ENCODE measurements around the gene CABCOCO1.

CABCOCO1 gene

DNA sequence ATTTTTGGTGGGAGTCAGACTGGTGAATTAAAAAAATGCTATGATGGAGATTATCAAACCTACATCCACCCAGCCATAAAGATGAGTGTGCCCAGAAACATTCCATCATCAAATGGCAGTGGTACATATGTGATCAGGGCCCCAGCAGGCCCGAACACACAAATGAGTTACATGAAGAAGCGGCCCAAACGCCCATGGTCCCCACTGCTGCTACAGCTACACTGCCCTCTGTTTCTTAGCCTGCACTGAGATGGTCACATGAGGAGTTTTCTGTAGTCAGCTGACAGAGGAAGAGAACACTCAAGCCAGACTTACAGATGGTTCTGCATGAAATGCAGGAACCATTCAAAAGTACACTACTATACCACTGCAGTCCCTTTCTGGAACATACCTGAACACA lies 142.4 kb downstream of the CABCOCO1 start:
- H3K27me3 ChIP-seq (ENCODE audit: control insufficient read depth, insufficient read depth, low read length) = no peaks in the 10 kb centered on the region
- no peak overlapping the region for H3K9ac ChIP-seq (ENCODE audit: low read depth, low read length)
- no peaks in the 10 kb centered on the region for H3K36me3 ChIP-seq (ENCODE audit: insufficient read depth, low read length)
- peaks cover 9% of the 10 kb centered on the region for H3K4me1 ChIP-seq (ENCODE audit: control insufficient read depth, insufficient read depth, low read length)
- no peak overlapping the region for H3K4me2 ChIP-seq (ENCODE audit: low read length)
- H3K4me3 ChIP-seq (ENCODE audit: low read length) = no peak overlapping the region
- no peaks in the 10 kb centered on the region for H3K9me3 ChIP-seq (replicated peaks; ENCODE audit: low read length)

DNA sequence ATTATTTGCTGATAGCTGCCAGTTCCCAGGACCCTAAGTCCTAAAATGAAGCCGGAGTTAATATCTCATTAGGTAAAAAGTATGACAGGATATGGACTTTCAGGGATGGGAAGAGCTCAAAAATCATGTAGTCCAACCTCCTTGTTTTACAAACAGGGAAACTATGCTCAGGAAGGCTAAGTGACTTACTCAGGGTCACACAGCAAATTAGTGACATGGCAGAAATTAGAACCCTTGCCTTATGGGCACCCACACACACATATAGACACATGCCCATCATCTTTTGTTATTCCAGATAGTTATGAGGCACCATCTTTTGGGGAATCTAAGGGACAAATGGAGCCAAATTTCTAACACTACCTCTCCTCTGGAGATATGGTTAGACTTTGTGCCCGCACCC lies 147.5 kb downstream of the CABCOCO1 start:
- no peaks in the 10 kb centered on the region for H3K36me3 ChIP-seq (ENCODE audit: insufficient read depth, low read length)
- H3K9me3 ChIP-seq (replicated peaks; ENCODE audit: low read length) = no peaks in the 10 kb centered on the region
- H3K4me2 ChIP-seq (ENCODE audit: low read length) = no peak overlapping the region
- H3K9ac ChIP-seq (ENCODE audit: low read depth, low read length) = no peak overlapping the region
- no peak overlapping the region for H3K4me3 ChIP-seq (ENCODE audit: low read length)
- no peaks in the 10 kb centered on the region for H3K4me1 ChIP-seq (ENCODE audit: control insufficient read depth, insufficient read depth, low read length)
- no peaks in the 10 kb centered on the region for H3K27me3 ChIP-seq (ENCODE audit: control insufficient read depth, insufficient read depth, low read length)

DNA sequence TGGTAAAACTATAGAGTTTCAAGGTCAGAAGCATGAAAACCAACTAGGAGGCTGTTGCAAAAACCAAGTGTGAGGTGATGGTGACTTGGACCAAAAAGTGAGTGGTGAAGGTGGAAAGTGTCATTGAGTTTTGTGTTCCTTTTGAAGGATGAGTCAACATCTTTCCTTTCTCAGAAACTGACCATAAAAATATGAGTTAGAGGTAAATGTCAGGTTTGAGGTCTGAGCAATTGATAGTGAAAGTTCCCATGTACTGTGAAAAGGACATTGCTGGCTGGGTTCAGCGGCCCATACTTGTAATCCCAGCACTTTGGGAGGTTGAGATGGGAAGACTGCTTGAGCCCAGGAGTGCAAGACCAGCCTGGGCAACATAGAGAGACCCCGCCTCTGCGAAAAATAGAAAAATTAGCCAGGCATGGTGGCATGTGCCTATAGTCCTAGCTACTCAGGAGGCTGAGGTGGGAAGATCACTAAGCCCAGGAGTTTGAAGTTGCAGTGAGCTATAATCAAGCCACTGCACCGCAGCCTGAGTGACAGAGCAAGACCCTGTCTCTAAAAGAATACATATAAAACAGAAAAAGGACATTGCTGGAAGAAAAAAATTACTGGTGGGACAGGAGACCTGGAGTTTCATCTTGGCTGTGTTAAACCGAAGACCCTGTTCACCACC lies 149.5 kb downstream of the CABCOCO1 start:
- H3K4me2 ChIP-seq (ENCODE audit: low read length) = no peak overlapping the region
- H3K27me3 ChIP-seq (ENCODE audit: control insufficient read depth, insufficient read depth, low read length) = no peaks in the 10 kb centered on the region
- no peaks in the 10 kb centered on the region for H3K4me1 ChIP-seq (ENCODE audit: control insufficient read depth, insufficient read depth, low read length)
- H3K4me3 ChIP-seq (ENCODE audit: low read length) = no peak overlapping the region
- H3K9me3 ChIP-seq (replicated peaks; ENCODE audit: low read length) = no peaks in the 10 kb centered on the region
- no peaks in the 10 kb centered on the region for H3K36me3 ChIP-seq (ENCODE audit: insufficient read depth, low read length)
- H3K9ac ChIP-seq (ENCODE audit: low read depth, low read length) = no peak overlapping the region

DNA sequence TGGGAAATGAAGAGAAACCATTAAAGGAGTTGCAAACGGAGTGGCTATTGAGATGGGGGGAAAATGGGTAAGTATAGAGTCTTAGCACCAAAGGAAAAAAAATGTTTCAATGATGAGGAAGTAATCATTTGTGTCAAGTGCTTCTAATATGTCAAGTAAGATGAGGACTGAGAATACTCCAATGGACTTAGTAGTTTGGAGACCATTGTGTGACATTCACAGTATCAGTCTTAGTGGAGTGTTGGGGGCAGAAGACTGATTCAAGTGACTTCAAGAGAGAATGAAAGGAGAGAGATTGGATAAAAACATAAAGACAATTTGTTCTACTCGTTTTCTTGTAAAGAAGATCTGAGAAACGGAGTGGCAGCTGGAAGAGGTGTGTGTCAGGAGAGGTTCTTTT lies 150.2 kb downstream of the CABCOCO1 start:
- Histone ChIP-seq H3K4me1 (ENCODE audit: control insufficient read depth, insufficient read depth, low read length) (no peaks in the 10 kb centered on the region), H3K27me3 (ENCODE audit: control insufficient read depth, insufficient read depth, low read length) (no peaks in the 10 kb centered on the region), H3K4me3 (ENCODE audit: low read length) (no peak overlapping the region), H3K36me3 (ENCODE audit: insufficient read depth, low read length) (no peaks in the 10 kb centered on the region), H3K9me3 (replicated peaks; ENCODE audit: low read length) (no peaks in the 10 kb centered on the region), H3K9ac (ENCODE audit: low read depth, low read length) (no peak overlapping the region), H3K4me2 (ENCODE audit: low read length) (no peak overlapping the region)

DNA sequence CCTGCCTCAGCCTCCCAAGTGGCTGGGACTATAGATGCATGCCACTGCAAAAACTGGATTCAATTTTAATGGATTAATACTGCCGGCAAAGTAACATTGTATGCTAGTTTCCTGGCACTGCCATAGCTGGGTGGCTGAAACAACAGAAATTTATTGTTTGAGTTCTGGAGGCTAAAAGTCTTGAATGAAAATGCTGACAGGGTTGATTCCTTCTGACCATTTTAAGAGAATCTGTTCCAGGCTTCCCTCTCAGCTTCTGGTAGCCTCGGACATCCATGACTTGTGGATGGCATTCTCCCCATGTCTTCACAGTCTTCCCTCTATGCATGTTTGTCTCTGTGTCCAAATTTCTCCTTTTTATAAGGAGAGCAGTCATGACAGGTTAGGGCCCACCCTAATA lies 151.4 kb downstream of the CABCOCO1 start:
- no peak overlapping the region for H3K4me3 ChIP-seq (ENCODE audit: low read length)
- no peaks in the 10 kb centered on the region for H3K4me1 ChIP-seq (ENCODE audit: control insufficient read depth, insufficient read depth, low read length)
- no peak overlapping the region for H3K9ac ChIP-seq (ENCODE audit: low read depth, low read length)

DNA sequence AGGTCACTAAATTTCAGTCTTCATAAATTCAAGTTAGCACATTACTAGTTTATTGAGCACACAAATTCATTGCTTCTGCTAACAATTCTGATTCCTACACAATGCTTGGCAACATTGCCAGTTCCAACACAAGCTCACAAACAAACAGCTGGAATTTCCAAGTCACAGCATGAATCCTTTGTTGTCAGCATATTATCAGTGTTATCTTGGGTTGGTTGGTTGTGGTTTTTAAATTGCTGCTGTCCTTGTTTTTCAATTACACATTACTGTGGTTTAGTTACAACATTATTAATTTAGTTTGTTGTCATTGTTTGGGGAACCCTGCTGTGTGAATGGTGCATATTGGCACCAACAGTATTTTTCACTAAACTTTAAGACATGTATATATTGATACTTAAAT lies 152.8 kb downstream of the CABCOCO1 start:
- H3K4me3 ChIP-seq (ENCODE audit: low read length) = no peak overlapping the region
- H3K36me3 ChIP-seq (ENCODE audit: insufficient read depth, low read length) = no peaks in the 10 kb centered on the region
- no peaks in the 10 kb centered on the region for H3K27me3 ChIP-seq (ENCODE audit: control insufficient read depth, insufficient read depth, low read length)
- H3K9ac ChIP-seq (ENCODE audit: low read depth, low read length) = no peak overlapping the region
- no peaks in the 10 kb centered on the region for H3K9me3 ChIP-seq (replicated peaks; ENCODE audit: low read length)
- H3K4me2 ChIP-seq (ENCODE audit: low read length) = no peak overlapping the region
- no peaks in the 10 kb centered on the region for H3K4me1 ChIP-seq (ENCODE audit: control insufficient read depth, insufficient read depth, low read length)

More for the DNA sequence above, 151.4 kb downstream of the CABCOCO1 start:
- H3K27me3 ChIP-seq (ENCODE audit: control insufficient read depth, insufficient read depth, low read length) = no peaks in the 10 kb centered on the region
- no peaks in the 10 kb centered on the region for H3K9me3 ChIP-seq (replicated peaks; ENCODE audit: low read length)
- no peak overlapping the region for H3K4me2 ChIP-seq (ENCODE audit: low read length)
- no peaks in the 10 kb centered on the region for H3K36me3 ChIP-seq (ENCODE audit: insufficient read depth, low read length)

Measured in skeletal muscle satellite cell (primary cell).